ENCODE results near the gene RARA. TPM values are rescaled to one million over a fixed set of nuclear protein-coding genes. Genes with fewer than 3 reads are reported as not detected.
A peak's percentile ranks its signal among the peaks of the same experiment; 100 is the strongest.

RARA gene
- total RNA-seq, 1 experiment from 2014 or later = 21.8 TPM

GRCh38 chr17:40399185-40399584 is 90.2 kb downstream of the RARA start:
- H3K9me2 ChIP-seq (ENCODE audit: insufficient read depth) = no peaks in the 10 kb centered on the region
- peaks cover 61% of the 10 kb centered on the region for H3K36me3 ChIP-seq (ENCODE audit: low read depth)
- H3K9me3 ChIP-seq (ENCODE audit: insufficient read depth, low read depth) = no peaks in the 10 kb centered on the region
- ChIA-PET POLR2A (ENCODE audit: unreplicated experiment) (no interaction called here), CTCF (interaction anchor here (0.6 to 0.7 kb wide), 3 partner anchors 18 to 228 kb away, joined by 4 to 7 read pairs (median 6); no protein-coding TSS in a partner anchor)
- no peak for TF ChIP-seq EZH2 (IDR thresholded peaks at IDR 0.05; ENCODE audit: low read depth)
- peak; percentile 70 for TF ChIP-seq CTCF (conservative IDR thresholded peaks at IDR 0.05)
- BruUV-seq (replicated peaks) = TSS peak; percentile 2
- H3F3A ChIP-seq (ENCODE audit: insufficient read depth, low read depth) = peaks cover 83% of the 10 kb centered on the region
- H3K4me2 ChIP-seq = no peak overlapping the region
- DNase-seq = peak in 1 of 2 experiments; percentile 48
- intact Hi-C loops (cut with micrococcal nuclease; ENCODE audit: unreplicated experiment) = loop anchor here (1.0 kb wide), 2 partner anchors 134 to 161 kb away; no protein-coding TSS in a partner anchor
- no peak overlapping the region for H2AFZ ChIP-seq
- no peaks in the 10 kb centered on the region for H3K27me3 ChIP-seq (ENCODE audit: insufficient read depth, low read depth)
- H3K79me2 ChIP-seq (ENCODE audit: low read depth) = no peaks in the 10 kb centered on the region
- no peak overlapping the region for H3K4me3 ChIP-seq
- no peak overlapping the region for H3K27ac ChIP-seq
- no peaks in the 10 kb centered on the region for H3K4me1 ChIP-seq (replicated peaks; ENCODE audit: insufficient read depth)
- H4K20me1 ChIP-seq (ENCODE audit: insufficient read depth) = 0 out of 2 replicates have a peak, but pooled peaks cover 3% of the 10 kb centered on the region

- no peak overlapping the region for H3K4me2 ChIP-seq
- intact Hi-C loops (cut with micrococcal nuclease; ENCODE audit: unreplicated experiment) = no loop called here
- H2AFZ ChIP-seq = no peak overlapping the region
- no peaks in the 10 kb centered on the region for H3K9me3 ChIP-seq (ENCODE audit: insufficient read depth, low read depth)
- peaks cover 65% of the 10 kb centered on the region for H3F3A ChIP-seq (ENCODE audit: insufficient read depth, low read depth)
- BruUV-seq (replicated peaks) = no TSS peak
- TF ChIP-seq CTCF (conservative IDR thresholded peaks at IDR 0.05) (no peak), EZH2 (IDR thresholded peaks at IDR 0.05; ENCODE audit: low read depth) (no peak)
- H3K27ac ChIP-seq = no peak overlapping the region
- H3K79me2 ChIP-seq (ENCODE audit: low read depth) = no peaks in the 10 kb centered on the region
- H4K20me1 ChIP-seq (ENCODE audit: insufficient read depth) = 0 out of 2 replicates have a peak, but pooled peaks cover 3% of the 10 kb centered on the region
- no peaks in the 10 kb centered on the region for H3K27me3 ChIP-seq (ENCODE audit: insufficient read depth, low read depth)
- POLR2A ChIA-PET (ENCODE audit: unreplicated experiment) = interaction anchor here (0.5 kb wide), 1 partner anchor 243 kb away, joined by 6 read pairs; no protein-coding TSS in a partner anchor
- CTCF ChIA-PET = no interaction called here
- no peaks in the 10 kb centered on the region for H3K9me2 ChIP-seq (ENCODE audit: insufficient read depth)
- no peaks in the 10 kb centered on the region for H3K4me1 ChIP-seq (replicated peaks; ENCODE audit: insufficient read depth)
- peaks cover 56% of the 10 kb centered on the region for H3K36me3 ChIP-seq (ENCODE audit: low read depth)
- H3K4me3 ChIP-seq = no peak overlapping the region
- no peak for DNase-seq
Measured at GRCh38 chr17:40402668-40403067, 93.7 kb downstream of the RARA start.

GRCh38 chr17:40404003-40404402 is 95.0 kb downstream of the RARA start:
- Histone ChIP-seq H3K27me3 (ENCODE audit: insufficient read depth, low read depth) (no peaks in the 10 kb centered on the region), H3K4me2 (no peak overlapping the region), H3K79me2 (ENCODE audit: low read depth) (no peaks in the 10 kb centered on the region), H3K4me1 (replicated peaks; ENCODE audit: insufficient read depth) (no peaks in the 10 kb centered on the region), H3K9me3 (ENCODE audit: insufficient read depth, low read depth) (no peaks in the 10 kb centered on the region), H3K36me3 (ENCODE audit: low read depth) (peaks cover 49% of the 10 kb centered on the region), H2AFZ (no peak overlapping the region), H3K9me2 (ENCODE audit: insufficient read depth) (no peaks in the 10 kb centered on the region), H3F3A (ENCODE audit: insufficient read depth, low read depth) (peaks cover 66% of the 10 kb centered on the region), H4K20me1 (ENCODE audit: insufficient read depth) (0 out of 2 replicates have a peak, but pooled peaks cover 3% of the 10 kb centered on the region), H3K4me3 (no peak overlapping the region), H3K27ac (no peak overlapping the region)
- ChIA-PET CTCF (no interaction called here), POLR2A (ENCODE audit: unreplicated experiment) (interaction anchor here (0.5 to 0.6 kb wide), 2 partner anchors 14 to 1284 kb away, joined by 3 read pairs; partner anchors contain the start of gene TOP2A)
- intact Hi-C loops (cut with micrococcal nuclease; ENCODE audit: unreplicated experiment) = no loop called here
- DNase-seq = no peak
- BruUV-seq (replicated peaks) = no TSS peak
- no peak for TF ChIP-seq EZH2 (IDR thresholded peaks at IDR 0.05; ENCODE audit: low read depth)
- TF ChIP-seq CTCF (conservative IDR thresholded peaks at IDR 0.05) = no peak

Other genes starting within 250 kb of the RARA start
- gene THRA, start 246.2 kb upstream of the RARA start, total RNA-seq (2021) = 11.4 and 13.9 TPM in 2 replicates
- gene NR1D1, start 208.6 kb upstream of the RARA start, total RNA-seq (2021) = 9.3 and 10.7 TPM in 2 replicates
- 56.8 and 61.8 TPM in 2 replicates for gene MSL1, start 187.2 kb upstream of the RARA start, total RNA-seq (2021)
- 45.8 and 51.5 TPM in 2 replicates for gene CASC3, start 168.6 kb upstream of the RARA start, total RNA-seq (2021)
- 14.0 and 14.9 TPM in 2 replicates for gene RAPGEFL1, start 131.7 kb upstream of the RARA start, total RNA-seq (2021)
- 23.4 and 37.2 TPM in 2 replicates for gene WIPF2, start 89.9 kb upstream of the RARA start, total RNA-seq (2021)
- gene CDC6, start 21.3 kb upstream of the RARA start, total RNA-seq (2021) = 37.8 and 44.9 TPM in 2 replicates
- not detected in 2 replicates for gene GJD3, start 55.6 kb downstream of the RARA start, total RNA-seq (2021)
- 156 and 235 TPM in 2 replicates for gene TOP2A, start 108.7 kb downstream of the RARA start, total RNA-seq (2021)
- gene IGFBP4, start 134.3 kb downstream of the RARA start, total RNA-seq (2021) = 138 and 211 TPM in 2 replicates
- gene TNS4, start 192.4 kb downstream of the RARA start, total RNA-seq (2021) = 17.4 and 23.5 TPM in 2 replicates

All from PC-9 (cell line).